ENCODE data around the gene HNRNPF.

GRCh38 chr10:43385412-43386004 lies 23.5 kb downstream of the HNRNPF start:
- no peak for TF ChIP-seq CTCF (IDR thresholded peaks at IDR 0.05; ENCODE audit: low read length)
- TF ChIP-seq EZH2 (optimal IDR thresholded peaks at IDR 0.05; ENCODE audit: low read depth, low read length), result no peak
